ENCODE measurements around the gene NDUFA7. TPM values are rescaled to one million over a fixed set of nuclear protein-coding genes. Genes with fewer than 3 reads are reported as not detected.

The NDUFA7 gene
- total and polyA plus RNA-seq, 2 of the 13 experiments (the other 11 are each of a cell fraction or from before 2014, with no cell fraction given): 64.5 to 71.5 TPM

GRCh38 chr19:8322638-8322997, 1.4 kb upstream of the NDUFA7 start:
- no peak for DNase-seq (ENCODE audit: low spot score)
- intact Hi-C loops (cut with micrococcal nuclease; ENCODE audit: unreplicated experiment): no loop called here
- Histone ChIP-seq H4K20me1 (ENCODE audit: insufficient read depth, low read length) (peaks cover 19% of the 10 kb centered on the region), H2AFZ (ENCODE audit: low read length) (no peak overlapping the region), H3K4me3 (replicated peaks in 1 of 3; ENCODE audit: insufficient read depth in 1 of 3, low read depth in 2 of 3, low read length in 3 of 3) (peak overlapping the region; percentile 69 to 97 (median 82)), H3K9me3 (ENCODE audit: low read length) (no peaks in the 10 kb centered on the region), H3K27me3 (ENCODE audit: control insufficient read depth in 1 of 2, insufficient read depth in 2 of 2, low read length in 2 of 2) (peaks cover under 1 to 6% of the 10 kb centered on the region in 2 experiments; a peak in 3 of 5 replicates), H3K36me3 (replicated peaks in 1 of 2; ENCODE audit: control insufficient read depth in 1 of 2, insufficient read depth in 2 of 2, low read length in 2 of 2) (peaks cover 0 to 17% of the 10 kb centered on the region in 2 experiments; a peak in 3 of 5 replicates), H3K79me2 (ENCODE audit: insufficient read depth, low read length) (peaks cover 34% of the 10 kb centered on the region), H3K27ac (ENCODE audit: extremely low read length, insufficient read depth, low read length) (peak overlapping the region; percentile 88), H3K4me1 (ENCODE audit: insufficient read depth, low read length) (peaks cover 36% of the 10 kb centered on the region), H3K9ac (ENCODE audit: insufficient read depth, low read depth, low read length) (peak overlapping the region; percentile 99), H3K4me2 (ENCODE audit: low read depth, low read length) (peak overlapping the region; percentile 78)
- ChIA-PET POLR2A (interaction anchor here (1.1 to 6.5 kb wide), 6 partner anchors 16 to 191 kb away, joined by 3 to 39 read pairs (median 7); partner anchors contain the start of genes CD320, RAB11B and ZNF414), CTCF (ENCODE audit: low intra/inter-chr PET ratio, low total read pairs) (no interaction called here)
- WGBS (ENCODE audit: low lambda C conversion rate): 48% methylated on average over 3 of the region's 7 CpGs
- no peak for FAIRE-seq
- ATAC-seq: no peak
- in situ Hi-C loops (cut with HindIII; ENCODE audit: extremely low pct_ligation_motif_present, low pct_unique_long_range_greater_than_20kb): no loop called here
- 0 out of 2 replicates have a peak, but pooled peaks have one; percentile 34 for TF ChIP-seq RBFOX2 (IDR thresholded peaks at IDR 0.05; ENCODE audit: low read depth, low read length)
- TF ChIP-seq GATAD1 (CRISPR knock-in tag; IDR thresholded peaks at IDR 0.05): no peak
- no peak for TF ChIP-seq TEAD2 (CRISPR knock-in tag; IDR thresholded peaks at IDR 0.05)
- TF ChIP-seq SSRP1 (CRISPR knock-in tag; IDR thresholded peaks at IDR 0.05): 0 out of 2 replicates have a peak, but pooled peaks have one; percentile 28
- TF ChIP-seq REL (CRISPR knock-in tag; conservative IDR thresholded peaks at IDR 0.05): 0 out of 2 replicates have a peak, but pooled peaks have one; percentile 2
- no peak for TF ChIP-seq ARHGAP35 (CRISPR knock-in tag; IDR thresholded peaks at IDR 0.05; ENCODE audit: borderline replicate concordance)
- TF ChIP-seq BCL3 (CRISPR knock-in tag; IDR thresholded peaks at IDR 0.05): no peak
- BruUV-seq (replicated peaks): no TSS peak

All from HepG2 (cell line).